Hepatocyte (in vitro differentiated cells): Measurements from ENCODE around the gene PI16. TPM values are rescaled to one million over a fixed set of nuclear protein-coding genes. Genes with fewer than 3 reads are reported as not detected.
"Not testable (repeated sequence)": the region's sequence is repeated elsewhere in the genome, so short reads cannot be mapped to it uniquely, and the experiment has no call there.

Experiments used
- DNase-seq: peaks from one replicate; pipeline ENCODE4 v3.0.0-alpha.2; 2016; ENCODE audit warnings: low spot score
- H2AFZ ChIP-seq: fragments of 200-600 bp; sonication (generic); 2 replicates; pipeline ENCODE4 v1.6.0; 2016; ENCODE audit warnings: antibody characterized with exemption, mild to moderate bottlenecking
- H3K27ac ChIP-seq: fragments of 200-600 bp; sonication (generic); 2 replicates; pipeline ENCODE4 v1.5.1; 2016; ENCODE audit warnings: mild to moderate bottlenecking
- H3K27me3 ChIP-seq: fragments of 200-600 bp; sonication (generic); 2 replicates; pipeline ENCODE4 v1.6.1; 2016
- H3K36me3 ChIP-seq: fragments of 200-600 bp; sonication (generic); replicated peaks from 2 replicates; pipeline ENCODE4 v1.5.1; 2016; ENCODE audit warnings: low read depth; ENCODE audit not compliant: insufficient read depth
- H3K4me1 ChIP-seq: fragments of 200-600 bp; sonication (generic); 2 replicates; pipeline ENCODE4 v1.5.1; 2016; ENCODE audit warnings: mild to moderate bottlenecking, moderate library complexity; ENCODE audit not compliant: insufficient read depth
- H3K4me2 ChIP-seq: fragments of 200-600 bp; sonication (generic); 2 replicates; pipeline ENCODE4 v1.6.0; 2016
- H3K4me3 ChIP-seq: fragments of 200-600 bp; sonication (generic); 2 replicates; pipeline ENCODE4 v1.5.1; 2016; ENCODE audit warnings: mild to moderate bottlenecking
- H3K79me2 ChIP-seq: fragments of 200-600 bp; sonication (generic); 2 replicates; pipeline ENCODE4 v1.6.0; 2017; ENCODE audit warnings: mild to moderate bottlenecking
- H3K9me2 ChIP-seq: fragments of 200-600 bp; sonication (generic); replicated peaks from 2 replicates; pipeline ENCODE4 v1.6.0; 2017; ENCODE audit warnings: mild to moderate bottlenecking; ENCODE audit not compliant: insufficient read depth
- H3K9me3 ChIP-seq: fragments of 200-600 bp; sonication (generic); 2 replicates; pipeline ENCODE4 v1.5.1; 2016; ENCODE audit warnings: low read depth, mild to moderate bottlenecking
- H4K20me1 ChIP-seq: fragments of 200-600 bp; sonication (generic); 2 replicates; pipeline ENCODE4 v1.6.0; 2016; ENCODE audit warnings: mild to moderate bottlenecking; ENCODE audit not compliant: insufficient read depth, poor library complexity, severe bottlenecking
- EZH2 ChIP-seq: fragments of 200-600 bp; sonication (generic); IDR thresholded peaks from 2 replicates; pipeline ENCODE4 v1.6.1; 2016; ENCODE audit warnings: antibody characterized with exemption, mild to moderate bottlenecking, borderline replicate concordance
- EZH2phosphoT487 ChIP-seq: fragments of 200-600 bp; sonication (generic); IDR thresholded peaks from one replicate; pipeline ENCODE4 v1.6.1; 2018; ENCODE audit warnings: antibody characterized with exemption, mild to moderate bottlenecking, low read depth, moderate library complexity; ENCODE audit not compliant: unreplicated experiment, severe bottlenecking
- WGBS: methylation state at CpG from one replicate; pipeline ENCODE4 v1.1.6; 2016; ENCODE audit warnings: low lambda C conversion rate; ENCODE audit errors: missing lambda C conversion rate; 5-methylcytosine and 5-hydroxymethylcytosine counted together
- polyA plus RNA-seq: library from polyadenylated mRNA; unstranded; fragments of >200 nt; fragmentation: Nextera tagmentation; extraction: Ambion mirVana; gene quantifications from 2 replicates; pipeline ENCODE4 v1.2.1, GENCODE V29; 2016
- total RNA-seq: library from RNA; depleted of rRNA; stranded (reverse); fragments of >200 nt; gene quantifications from 2 replicates; pipeline ENCODE4 v1.2.3, GENCODE V29; 2014
- TF ChIP-seq, protein P1 (sequence below): fragments of 200-600 bp; sonication (generic); IDR thresholded peaks from 2 replicates; pipeline ENCODE4 v1.5.1; 2016; ENCODE audit warnings: antibody characterized with exemption, mild to moderate bottlenecking; ENCODE audit not compliant: poor library complexity

Gene PI16
- total and polyA plus RNA-seq, 2 experiments from 2014 or later, result not detected

DNA sequence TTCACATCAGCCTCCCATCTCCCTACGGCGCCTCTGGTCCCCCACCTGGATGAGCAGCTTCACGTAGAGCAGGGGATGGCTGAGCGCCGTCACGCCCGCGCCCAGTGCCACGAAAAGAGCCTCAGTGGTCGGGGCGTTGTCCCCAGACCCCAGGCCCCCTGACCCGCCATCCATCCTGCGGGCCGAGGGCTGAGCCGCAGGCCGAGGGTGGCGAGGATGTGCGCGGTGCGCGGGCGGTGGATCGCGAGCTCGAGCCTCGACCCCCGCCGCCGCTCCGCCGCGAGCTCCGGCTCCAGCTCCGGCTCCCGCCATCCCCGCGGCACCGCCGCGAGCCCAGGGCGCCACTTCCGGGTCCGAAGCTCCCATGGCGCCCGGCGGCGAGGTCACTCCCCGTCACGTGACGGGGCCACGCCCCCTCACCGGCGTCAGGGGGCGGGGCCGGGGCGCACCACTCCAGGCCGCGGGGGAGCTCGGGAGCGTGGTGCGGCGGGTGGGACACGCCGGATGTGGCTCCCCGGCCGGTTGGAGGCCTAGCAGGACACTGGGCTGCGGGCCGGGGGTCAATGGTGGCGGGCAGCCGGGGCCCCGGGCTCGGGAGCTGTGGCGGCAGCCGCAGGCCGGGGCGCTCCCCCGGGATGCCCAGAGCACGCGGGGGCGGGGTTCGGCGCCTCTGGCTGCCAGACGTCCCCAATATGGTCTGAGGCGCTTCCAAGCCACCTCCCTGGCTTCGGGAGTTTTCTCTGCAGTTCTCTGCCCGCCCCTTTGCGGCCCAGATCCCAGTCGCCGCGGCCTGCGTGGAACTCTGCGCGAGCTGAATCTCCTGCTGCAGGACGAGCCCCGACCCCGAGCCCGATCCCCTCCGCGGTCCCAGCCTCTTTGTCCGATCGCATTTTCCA lies 31.5 kb downstream of the PI16 start, which contains the start of gene MTCH1:
Gene MTCH1 (minus strand): TSS at position 389 of the 896 bp plus-strand sequence. CDS start 23 bp downstream, at position 366.
- TF ChIP-seq, protein P1, sequence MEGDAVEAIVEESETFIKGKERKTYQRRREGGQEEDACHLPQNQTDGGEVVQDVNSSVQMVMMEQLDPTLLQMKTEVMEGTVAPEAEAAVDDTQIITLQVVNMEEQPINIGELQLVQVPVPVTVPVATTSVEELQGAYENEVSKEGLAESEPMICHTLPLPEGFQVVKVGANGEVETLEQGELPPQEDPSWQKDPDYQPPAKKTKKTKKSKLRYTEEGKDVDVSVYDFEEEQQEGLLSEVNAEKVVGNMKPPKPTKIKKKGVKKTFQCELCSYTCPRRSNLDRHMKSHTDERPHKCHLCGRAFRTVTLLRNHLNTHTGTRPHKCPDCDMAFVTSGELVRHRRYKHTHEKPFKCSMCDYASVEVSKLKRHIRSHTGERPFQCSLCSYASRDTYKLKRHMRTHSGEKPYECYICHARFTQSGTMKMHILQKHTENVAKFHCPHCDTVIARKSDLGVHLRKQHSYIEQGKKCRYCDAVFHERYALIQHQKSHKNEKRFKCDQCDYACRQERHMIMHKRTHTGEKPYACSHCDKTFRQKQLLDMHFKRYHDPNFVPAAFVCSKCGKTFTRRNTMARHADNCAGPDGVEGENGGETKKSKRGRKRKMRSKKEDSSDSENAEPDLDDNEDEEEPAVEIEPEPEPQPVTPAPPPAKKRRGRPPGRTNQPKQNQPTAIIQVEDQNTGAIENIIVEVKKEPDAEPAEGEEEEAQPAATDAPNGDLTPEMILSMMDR, result no peak
- TF ChIP-seq EZH2, result no peak
- no peak for TF ChIP-seq EZH2phosphoT487
- Histone ChIP-seq H3K79me2 (peaks cover 55% of the 10 kb centered on the region), H4K20me1 (peaks cover 34% of the 10 kb centered on the region), H3K4me2 (peak within 1 kb of the TSS; percentile 83), H3K27ac (peak within 1 kb of the TSS; percentile 97), H3K9me2 (no peaks in the 10 kb centered on the region), H3K36me3 (no peaks in the 10 kb centered on the region), H3K4me3 (peak within 1 kb of the TSS; percentile 99), H3K4me1 (peaks cover 22% of the 10 kb centered on the region), H3K9me3 (no peaks in the 10 kb centered on the region), H2AFZ (peak within 1 kb of the TSS; percentile 82), H3K27me3 (no peaks in the 10 kb centered on the region)
- peak; percentile 96 for DNase-seq
- WGBS, result 2% methylated on average over 65 of the region's 101 CpGs

DNA sequence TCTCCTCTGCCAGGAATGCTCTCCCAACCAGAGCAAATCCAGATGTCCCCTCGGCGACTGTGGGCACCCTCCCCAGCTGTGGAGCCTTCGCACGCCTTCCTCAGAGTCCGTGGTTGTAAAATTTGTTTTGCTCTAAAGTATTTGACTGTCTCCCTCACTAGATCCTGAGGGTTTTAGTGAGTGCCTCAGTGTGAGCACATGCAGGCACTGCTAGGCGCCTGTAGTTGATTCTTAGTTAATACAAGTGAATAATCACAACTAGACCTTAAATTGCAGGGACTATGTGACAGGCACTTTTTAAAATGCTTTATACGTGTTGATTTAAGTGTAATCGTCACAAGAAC lies 32.1 kb downstream of the PI16 start:
- H3K79me2 ChIP-seq, result peaks cover 48% of the 10 kb centered on the region
- H3K4me3 ChIP-seq, result peak overlapping the region; percentile 99
- peak overlapping the region; percentile 97 for H3K27ac ChIP-seq
- DNase-seq, result no peak
- peak overlapping the region; percentile 82 for H2AFZ ChIP-seq
- TF ChIP-seq, protein P1, result no peak
- TF ChIP-seq EZH2, result no peak
- TF ChIP-seq EZH2phosphoT487, result no peak
- peaks cover 22% of the 10 kb centered on the region for H3K4me1 ChIP-seq
- H3K9me2 ChIP-seq, result no peaks in the 10 kb centered on the region
- peaks cover 28% of the 10 kb centered on the region for H4K20me1 ChIP-seq
- H3K4me2 ChIP-seq, result peak overlapping the region; percentile 82
- no peaks in the 10 kb centered on the region for H3K27me3 ChIP-seq
- no peaks in the 10 kb centered on the region for H3K36me3 ChIP-seq
- H3K9me3 ChIP-seq, result no peaks in the 10 kb centered on the region
- 6% methylated on average over 8 of the region's 8 CpGs for WGBS

DNA sequence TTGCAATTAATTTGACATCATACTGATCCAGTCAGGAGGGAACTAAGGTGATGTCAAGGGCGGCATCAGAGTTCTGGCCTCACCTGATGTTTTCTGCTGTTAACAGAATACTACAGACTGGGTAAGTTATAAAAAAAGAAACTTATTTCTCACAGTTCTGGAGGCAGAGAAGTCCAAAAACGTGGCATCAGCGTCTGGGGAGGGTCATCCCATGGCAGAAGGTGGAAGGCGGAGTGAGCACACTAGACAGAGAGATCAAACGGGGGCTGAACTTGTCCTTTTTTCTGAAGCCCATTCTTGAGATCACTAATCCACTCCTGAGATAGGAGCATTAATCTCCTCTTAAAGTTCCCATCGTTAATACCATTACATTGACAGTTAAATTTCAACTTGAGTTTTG lies 34.7 kb downstream of the PI16 start:
- H3K9me2 ChIP-seq, result no peaks in the 10 kb centered on the region
- H3K79me2 ChIP-seq, result peaks cover 23% of the 10 kb centered on the region
- no peaks in the 10 kb centered on the region for H3K27me3 ChIP-seq
- H3K36me3 ChIP-seq, result no peaks in the 10 kb centered on the region
- H3K4me1 ChIP-seq, result peaks cover 15% of the 10 kb centered on the region
- H3K9me3 ChIP-seq, result no peaks in the 10 kb centered on the region
- H4K20me1 ChIP-seq, result peaks cover 6% of the 10 kb centered on the region
- no peak overlapping the region for H3K27ac ChIP-seq
- H3K4me3 ChIP-seq, result no peak overlapping the region
- no peak overlapping the region for H3K4me2 ChIP-seq
- no peak overlapping the region for H2AFZ ChIP-seq
- no peak for TF ChIP-seq EZH2
- TF ChIP-seq, protein P1, result no peak
- TF ChIP-seq EZH2phosphoT487, result no peak
- WGBS, result 70% methylated on average over 6 of the region's 6 CpGs
- DNase-seq, result no peak

DNA sequence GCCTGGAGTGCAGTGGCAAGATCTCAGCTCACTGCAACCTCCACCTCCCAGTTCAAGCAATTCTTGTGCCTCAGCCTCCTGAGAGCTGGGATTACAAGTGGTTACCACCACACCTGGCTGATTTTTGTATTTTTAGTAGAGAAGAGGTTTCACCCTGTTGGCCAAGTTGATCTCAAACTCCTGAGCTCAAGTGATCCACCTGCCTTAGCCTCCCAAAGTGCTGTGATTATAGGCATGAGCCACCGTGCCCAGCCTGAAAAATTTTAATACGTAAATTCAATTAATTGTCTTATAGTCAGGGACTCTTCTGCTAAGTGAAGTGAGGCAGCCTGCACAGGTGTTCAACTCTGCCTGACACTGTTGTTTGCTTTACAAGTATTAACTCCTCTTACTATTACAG lies 35.9 kb downstream of the PI16 start:
- H2AFZ ChIP-seq, H3K4me1 ChIP-seq: not testable (repeated sequence)
- WGBS, result 86% methylated on average over 2 of the region's 2 CpGs

More for the DNA sequence above, 35.9 kb downstream of the PI16 start:
- DNase-seq, H3K27me3 ChIP-seq, H3K9me3 ChIP-seq, H3K4me2 ChIP-seq, H3K36me3 ChIP-seq, H4K20me1 ChIP-seq, H3K4me3 ChIP-seq, H3K27ac ChIP-seq, H3K9me2 ChIP-seq: not testable (repeated sequence)
- H3K79me2 ChIP-seq, result peaks cover 11% of the 10 kb centered on the region
